Panc1 (cell line): ENCODE data around the gene GPR139.

Experiments
- POLR2AphosphoS5 ChIP-seq: IDR thresholded peaks from 2 replicates; pipeline ENCODE4 v1.6.1; 2012; ENCODE audit warnings: mild to moderate bottlenecking, low read depth, low read length, moderate library complexity
- SIN3A ChIP-seq: IDR thresholded peaks from 2 replicates; pipeline ENCODE4 v1.6.1; 2012; ENCODE audit warnings: low read depth, mild to moderate bottlenecking, low read length, moderate library complexity, borderline replicate concordance; ENCODE audit not compliant: insufficient read depth
- TF ChIP-seq, protein P1 (sequence below): fragments of 450-650 bp; IDR thresholded peaks from 2 replicates; pipeline ENCODE4 v1.5.1; 2017; ENCODE audit warnings: mild to moderate bottlenecking

- TF ChIP-seq, protein P1, sequence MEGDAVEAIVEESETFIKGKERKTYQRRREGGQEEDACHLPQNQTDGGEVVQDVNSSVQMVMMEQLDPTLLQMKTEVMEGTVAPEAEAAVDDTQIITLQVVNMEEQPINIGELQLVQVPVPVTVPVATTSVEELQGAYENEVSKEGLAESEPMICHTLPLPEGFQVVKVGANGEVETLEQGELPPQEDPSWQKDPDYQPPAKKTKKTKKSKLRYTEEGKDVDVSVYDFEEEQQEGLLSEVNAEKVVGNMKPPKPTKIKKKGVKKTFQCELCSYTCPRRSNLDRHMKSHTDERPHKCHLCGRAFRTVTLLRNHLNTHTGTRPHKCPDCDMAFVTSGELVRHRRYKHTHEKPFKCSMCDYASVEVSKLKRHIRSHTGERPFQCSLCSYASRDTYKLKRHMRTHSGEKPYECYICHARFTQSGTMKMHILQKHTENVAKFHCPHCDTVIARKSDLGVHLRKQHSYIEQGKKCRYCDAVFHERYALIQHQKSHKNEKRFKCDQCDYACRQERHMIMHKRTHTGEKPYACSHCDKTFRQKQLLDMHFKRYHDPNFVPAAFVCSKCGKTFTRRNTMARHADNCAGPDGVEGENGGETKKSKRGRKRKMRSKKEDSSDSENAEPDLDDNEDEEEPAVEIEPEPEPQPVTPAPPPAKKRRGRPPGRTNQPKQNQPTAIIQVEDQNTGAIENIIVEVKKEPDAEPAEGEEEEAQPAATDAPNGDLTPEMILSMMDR: no peak
- TF ChIP-seq SIN3A (no peak), POLR2AphosphoS5 (no peak)
Observed at GRCh38 chr16:20089246-20089965, 15.7 kb upstream of the GPR139 start.
